Endodermal cell (in vitro differentiated cells): ENCODE measurements around the gene GRIN2A. TPM values are rescaled to one million over a fixed set of nuclear protein-coding genes. Genes with fewer than 3 reads are reported as not detected.

ENCODE experiments used
- DNase-seq: peaks from one replicate; pipeline ENCODE4 v3.0.0-alpha.2; 2017
- H3K27ac ChIP-seq: 2 replicates; pipeline ENCODE4 v1.5.1; 2013; ENCODE audit warnings: mild to moderate bottlenecking, low read depth, low read length, moderate library complexity
- H3K27me3 ChIP-seq: 2 replicates; pipeline ENCODE4 v1.6.1; 2013; ENCODE audit warnings: mild to moderate bottlenecking, low read length, moderate library complexity; ENCODE audit not compliant: insufficient read depth, control insufficient read depth, poor library complexity, severe bottlenecking
- H3K36me3 ChIP-seq: 2 replicates; pipeline ENCODE4 v1.7.0; 2013; ENCODE audit warnings: mild to moderate bottlenecking, low read length, moderate library complexity; ENCODE audit not compliant: control insufficient read depth, insufficient read depth
- H3K4me1 ChIP-seq: one replicate; pipeline ENCODE4 v1.7.0; 2013; ENCODE audit warnings: low read length; ENCODE audit not compliant: control insufficient read depth, insufficient read depth
- H3K4me3 ChIP-seq: 2 replicates; pipeline ENCODE4 v1.5.1; 2013; ENCODE audit warnings: mild to moderate bottlenecking, low read length, moderate library complexity
- H3K9ac ChIP-seq: 2 replicates; pipeline ENCODE4 v1.6.1; 2013; ENCODE audit warnings: mild to moderate bottlenecking, low read length, moderate library complexity; ENCODE audit not compliant: poor library complexity, severe bottlenecking; ENCODE audit errors: extremely low read depth
- H3K9me3 ChIP-seq: 2 replicates; pipeline ENCODE4 v1.6.1; 2013; ENCODE audit warnings: mild to moderate bottlenecking, low read length, moderate library complexity; ENCODE audit not compliant: control insufficient read depth
- H3K27ac Mint-ChIP-seq: 2 replicates; pipeline ENCODE4 v1.8.0; 2020; ENCODE audit warnings: mixed read lengths
- H3K27me3 Mint-ChIP-seq: 2 replicates; pipeline ENCODE4 v1.8.0; 2021; ENCODE audit warnings: mild to moderate bottlenecking, mixed read lengths; ENCODE audit not compliant: insufficient read depth
- H3K36me3 Mint-ChIP-seq: 2 replicates; pipeline ENCODE4 v1.8.0; 2020; ENCODE audit warnings: low read depth, mixed read lengths
- H3K4me1 Mint-ChIP-seq: 2 replicates; pipeline ENCODE4 v1.8.0; 2020; ENCODE audit warnings: mixed read lengths
- H3K4me3 Mint-ChIP-seq: 2 replicates; pipeline ENCODE4 v1.8.0; 2020; ENCODE audit warnings: mild to moderate bottlenecking, moderate library complexity, mixed read lengths
- H3K9me3 Mint-ChIP-seq: 2 replicates; pipeline ENCODE4 v1.8.0; 2020; ENCODE audit warnings: mild to moderate bottlenecking, mixed read lengths
- WGBS, 2 experiments: methylation state at CpG; one replicate each; pipeline versions ENCODE4 v1.1.5 to v1.1.7; 2013; ENCODE audit warnings: missing lambda C conversion rate in 2 of 2, mixed read lengths in 1 of 2; ENCODE audit not compliant: insufficient coverage in 1 of 2, insufficient read length in 1 of 2; 5-methylcytosine and 5-hydroxymethylcytosine counted together
- total RNA-seq, 2 donors: library from RNA; stranded (reverse); fragmentation: NEBNext Ultra II Directional in 1 of 2; extraction: Animal tissue kit (Norgen Biotek cat#: 25700) in 1 of 2; gene quantifications; 2 replicates in 1 of 2; 3 replicates in 1 of 2; pipeline ENCODE4 v1.2.1, GENCODE V29; 2021
- TF ChIP-seq, protein P1 (sequence below): fragments of 200-600 bp; sonication (generic); conservative IDR thresholded peaks from 2 replicates; pipeline ENCODE4 v1.5.0; 2021; ENCODE audit warnings: antibody characterized with exemption, mild to moderate bottlenecking

GRIN2A gene
- total RNA-seq, 2 donors from 2014 or later = 1.2 TPM

DNA sequence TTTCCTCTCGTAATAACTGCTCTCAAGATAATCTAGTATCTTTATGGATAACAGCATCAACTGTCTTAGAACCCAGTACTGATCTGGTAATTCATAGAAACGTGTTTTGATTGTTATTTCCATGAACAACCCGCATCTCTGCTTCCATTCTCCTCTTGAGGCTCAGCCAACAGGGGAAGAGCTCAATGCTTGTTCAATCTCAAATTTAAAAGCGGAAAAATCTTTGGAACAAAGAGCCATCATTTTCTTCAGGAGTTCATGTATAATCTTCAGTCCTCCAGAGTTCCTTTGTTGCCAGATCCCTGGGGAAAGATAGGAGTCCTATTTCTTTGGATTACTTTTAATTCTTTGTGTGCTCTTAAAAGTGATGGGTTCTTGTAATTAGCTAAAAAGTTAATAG, 319.9 kb downstream of the GRIN2A start:
- no peak overlapping the region for H3K27ac ChIP-seq
- H3K9ac ChIP-seq = no peak overlapping the region
- H3K4me3 ChIP-seq = no peak overlapping the region
- no peaks in the 10 kb centered on the region for H3K36me3 ChIP-seq
- Mint-ChIP-seq H3K9me3 (no peaks in the 10 kb centered on the region), H3K27ac (no peak overlapping the region), H3K4me3 (no peak overlapping the region), H3K36me3 (no peaks in the 10 kb centered on the region), H3K4me1 (peaks cover 15% of the 10 kb centered on the region), H3K27me3 (peaks cover 3% of the 10 kb centered on the region)
- H3K9me3 ChIP-seq = no peaks in the 10 kb centered on the region
- H3K27me3 ChIP-seq = peaks cover 8% of the 10 kb centered on the region
- 86 to 94% methylated on average over 4 of the region's 4 CpGs for WGBS, 2 experiments
- DNase-seq = no peak
- TF ChIP-seq, protein P1, sequence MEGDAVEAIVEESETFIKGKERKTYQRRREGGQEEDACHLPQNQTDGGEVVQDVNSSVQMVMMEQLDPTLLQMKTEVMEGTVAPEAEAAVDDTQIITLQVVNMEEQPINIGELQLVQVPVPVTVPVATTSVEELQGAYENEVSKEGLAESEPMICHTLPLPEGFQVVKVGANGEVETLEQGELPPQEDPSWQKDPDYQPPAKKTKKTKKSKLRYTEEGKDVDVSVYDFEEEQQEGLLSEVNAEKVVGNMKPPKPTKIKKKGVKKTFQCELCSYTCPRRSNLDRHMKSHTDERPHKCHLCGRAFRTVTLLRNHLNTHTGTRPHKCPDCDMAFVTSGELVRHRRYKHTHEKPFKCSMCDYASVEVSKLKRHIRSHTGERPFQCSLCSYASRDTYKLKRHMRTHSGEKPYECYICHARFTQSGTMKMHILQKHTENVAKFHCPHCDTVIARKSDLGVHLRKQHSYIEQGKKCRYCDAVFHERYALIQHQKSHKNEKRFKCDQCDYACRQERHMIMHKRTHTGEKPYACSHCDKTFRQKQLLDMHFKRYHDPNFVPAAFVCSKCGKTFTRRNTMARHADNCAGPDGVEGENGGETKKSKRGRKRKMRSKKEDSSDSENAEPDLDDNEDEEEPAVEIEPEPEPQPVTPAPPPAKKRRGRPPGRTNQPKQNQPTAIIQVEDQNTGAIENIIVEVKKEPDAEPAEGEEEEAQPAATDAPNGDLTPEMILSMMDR = no peak
- H3K4me1 ChIP-seq = peaks cover 13% of the 10 kb centered on the region

GRCh38 chr16:9860876-9861275, 321.4 kb downstream of the GRIN2A start:
- no peak overlapping the region for H3K9ac ChIP-seq
- no peaks in the 10 kb centered on the region for H3K9me3 ChIP-seq
- DNase-seq = no peak
- no peak overlapping the region for H3K4me3 ChIP-seq
- Mint-ChIP-seq H3K27me3 (peaks cover 3% of the 10 kb centered on the region), H3K4me1 (peaks cover 15% of the 10 kb centered on the region), H3K4me3 (no peak overlapping the region), H3K27ac (no peak overlapping the region), H3K9me3 (no peaks in the 10 kb centered on the region), H3K36me3 (no peaks in the 10 kb centered on the region)
- TF ChIP-seq, protein P1 = no peak
- no peak overlapping the region for H3K27ac ChIP-seq
- H3K36me3 ChIP-seq = no peaks in the 10 kb centered on the region
- H3K4me1 ChIP-seq = peaks cover 13% of the 10 kb centered on the region
- WGBS, 2 experiments = 90 to 95% methylated on average over 2 of the region's 2 CpGs
- H3K27me3 ChIP-seq = no peaks in the 10 kb centered on the region

DNA sequence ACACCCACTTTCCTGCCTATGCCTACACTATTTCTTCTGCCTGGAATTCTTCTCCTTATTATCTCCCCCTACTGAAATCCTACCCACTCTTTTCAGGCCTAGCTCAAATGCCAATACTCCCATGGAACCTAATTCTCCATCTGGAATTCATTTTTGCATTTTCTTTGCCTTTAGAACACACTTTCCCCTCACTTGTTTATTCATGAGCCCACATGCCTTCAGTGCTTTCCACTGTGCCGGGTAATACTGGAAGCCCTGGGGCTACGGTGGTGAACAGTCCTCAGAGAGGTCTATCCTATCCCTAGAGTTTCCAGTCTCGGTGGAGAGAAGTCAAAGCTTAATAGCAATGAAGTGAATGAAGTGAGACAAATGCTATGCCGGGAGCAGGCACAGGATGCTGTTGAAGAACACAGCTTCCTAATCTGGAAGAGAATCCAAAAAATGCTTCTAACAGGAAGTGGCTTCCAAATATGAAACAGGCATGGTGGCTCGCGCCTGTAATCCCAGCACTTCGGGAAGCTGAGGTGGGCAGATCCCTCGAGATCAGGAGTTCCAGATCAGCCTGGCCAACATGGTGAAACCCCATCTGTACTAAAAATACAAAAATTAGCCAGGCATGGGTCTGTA, 322.4 kb downstream of the GRIN2A start:
- Mint-ChIP-seq H3K27ac (no peak overlapping the region), H3K9me3 (no peaks in the 10 kb centered on the region), H3K36me3 (no peaks in the 10 kb centered on the region), H3K27me3 (peaks cover 3% of the 10 kb centered on the region), H3K4me1 (peaks cover 7% of the 10 kb centered on the region), H3K4me3 (no peak overlapping the region)
- Histone ChIP-seq H3K4me3 (no peak overlapping the region), H3K4me1 (peaks cover 5% of the 10 kb centered on the region), H3K27me3 (no peaks in the 10 kb centered on the region), H3K9ac (no peak overlapping the region), H3K9me3 (no peaks in the 10 kb centered on the region), H3K27ac (no peak overlapping the region), H3K36me3 (no peaks in the 10 kb centered on the region)
- TF ChIP-seq, protein P1 = no peak
- 84 to 92% methylated on average over 7 to 8 of the region's 8 CpGs for WGBS, 2 experiments
- DNase-seq = no peak
